Activated naive CD8-positive, alpha-beta T cell (primary cell): ENCODE results near the gene APRT.

ENCODE experiments used
- H3K27ac Mint-ChIP-seq: one replicate; pipeline ENCODE4 v1.8.0; 2021; ENCODE audit warnings: mixed read lengths
- H3K27me3 Mint-ChIP-seq: one replicate; pipeline ENCODE4 v1.8.0; 2021; ENCODE audit warnings: mixed read lengths
- H3K36me3 Mint-ChIP-seq: one replicate; pipeline ENCODE4 v1.8.0; 2021; ENCODE audit warnings: mixed read lengths
- H3K4me1 Mint-ChIP-seq: one replicate; pipeline ENCODE4 v1.8.0; 2021; ENCODE audit warnings: low read depth, mixed read lengths
- H3K4me3 Mint-ChIP-seq: one replicate; pipeline ENCODE4 v1.8.0; 2021; ENCODE audit warnings: mild to moderate bottlenecking, mixed read lengths
- H3K9me3 Mint-ChIP-seq: one replicate; pipeline ENCODE4 v1.8.0; 2021; ENCODE audit warnings: low read depth, mixed read lengths

Gene APRT

DNA sequence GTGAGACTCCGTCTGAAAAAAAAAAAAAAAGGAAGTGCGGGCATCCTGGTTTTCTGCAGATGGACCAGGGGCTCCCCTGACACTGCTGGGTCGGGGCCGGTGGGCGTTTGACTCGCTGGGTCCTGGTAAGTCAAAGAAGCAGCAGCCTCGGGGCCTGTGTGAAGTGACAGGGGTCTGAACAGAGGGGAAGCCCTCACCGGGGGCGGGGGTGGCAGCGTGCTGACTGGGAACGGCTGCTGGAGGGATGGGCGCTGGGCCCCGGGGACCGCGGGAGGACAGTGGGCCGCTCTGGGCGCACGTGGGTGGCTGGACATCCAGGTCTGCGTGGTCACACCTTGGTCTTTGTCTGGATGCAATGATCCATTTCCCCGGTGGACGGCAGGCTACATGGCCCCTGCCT, 36.8 kb upstream of the APRT start:
- Mint-ChIP-seq H3K36me3 (no peaks in the 10 kb centered on the region), H3K27me3 (no peaks in the 10 kb centered on the region), H3K4me1 (peaks cover 2% of the 10 kb centered on the region), H3K4me3 (no peak overlapping the region), H3K27ac (no peak overlapping the region), H3K9me3 (no peaks in the 10 kb centered on the region)

DNA sequence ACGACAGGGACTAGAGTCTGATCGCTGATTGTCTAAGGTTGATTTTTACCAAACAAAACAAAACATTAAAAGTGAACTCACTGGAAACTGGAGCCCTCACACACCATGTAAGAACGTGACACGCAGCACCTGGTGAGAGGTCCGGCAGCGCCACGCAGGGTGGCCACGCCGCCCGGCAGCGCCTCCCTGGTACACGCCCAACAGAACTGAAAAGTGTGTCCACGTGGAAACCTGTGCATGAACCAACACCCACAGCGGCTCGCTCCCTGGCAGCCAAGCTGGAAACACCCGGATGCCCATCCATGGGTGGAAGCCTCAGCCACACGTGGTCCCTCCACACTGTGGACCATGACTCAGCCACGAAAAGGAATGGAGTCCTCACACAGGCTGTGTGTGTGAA, 35.9 kb upstream of the APRT start:
- no peak overlapping the region for H3K4me3 Mint-ChIP-seq
- H3K27ac Mint-ChIP-seq = no peak overlapping the region
- no peaks in the 10 kb centered on the region for H3K9me3 Mint-ChIP-seq
- H3K36me3 Mint-ChIP-seq = no peaks in the 10 kb centered on the region
- H3K27me3 Mint-ChIP-seq = no peaks in the 10 kb centered on the region
- peaks cover 2% of the 10 kb centered on the region for H3K4me1 Mint-ChIP-seq

DNA sequence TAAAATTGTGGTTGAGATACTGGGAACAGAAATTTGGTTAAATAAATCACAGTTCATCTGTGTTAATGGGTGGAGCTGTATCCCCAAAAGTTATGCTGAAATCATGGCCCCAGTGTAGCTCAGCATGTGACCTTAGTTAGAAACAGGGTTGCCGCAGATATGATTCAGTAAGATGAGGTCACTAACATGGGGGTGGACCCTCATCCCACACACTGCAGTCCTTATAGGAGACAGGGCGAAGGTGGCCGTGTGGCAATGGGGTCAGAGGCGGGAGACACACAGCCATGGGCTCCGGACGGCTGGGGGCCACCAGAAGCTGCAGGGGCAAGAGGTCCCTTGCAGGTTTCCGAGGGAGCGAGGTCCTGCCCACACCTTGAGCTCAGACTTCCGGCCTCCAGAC, 34.4 kb upstream of the APRT start:
- Mint-ChIP-seq H3K4me1 (no peaks in the 10 kb centered on the region), H3K27me3 (no peaks in the 10 kb centered on the region), H3K9me3 (no peaks in the 10 kb centered on the region), H3K4me3 (no peak overlapping the region), H3K36me3 (no peaks in the 10 kb centered on the region), H3K27ac (no peak overlapping the region)

DNA sequence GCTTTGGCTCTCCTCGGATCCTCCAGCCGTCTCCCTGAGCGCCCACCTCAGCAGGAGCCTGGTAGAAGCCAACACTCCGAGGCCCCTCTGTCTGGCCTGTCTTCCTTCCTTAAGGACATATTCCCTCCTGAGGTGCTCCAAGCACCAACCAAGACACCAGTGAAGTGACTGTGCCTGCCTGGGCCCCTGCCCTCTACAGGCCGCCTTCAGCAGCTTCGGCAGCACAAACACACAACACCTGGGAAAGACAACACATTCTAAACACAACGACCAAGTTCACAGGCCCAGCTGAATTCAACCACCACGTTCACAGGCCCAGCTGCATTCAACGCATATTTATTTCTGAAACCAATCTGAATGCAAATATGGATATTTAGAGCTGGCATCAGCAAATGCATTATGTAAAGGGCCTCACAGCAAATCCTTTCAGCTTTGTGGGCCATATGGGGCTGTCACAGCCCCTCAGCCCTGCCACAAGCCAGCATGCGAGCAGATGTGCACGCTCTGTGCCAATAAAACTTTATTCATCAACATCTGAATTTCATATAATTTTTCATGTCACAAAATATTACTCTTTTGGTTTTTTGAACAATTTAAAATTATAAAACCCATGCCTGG, 32.8 kb upstream of the APRT start:
- Mint-ChIP-seq H3K4me3 (no peak overlapping the region), H3K4me1 (no peaks in the 10 kb centered on the region), H3K27me3 (no peaks in the 10 kb centered on the region), H3K36me3 (no peaks in the 10 kb centered on the region), H3K9me3 (no peaks in the 10 kb centered on the region), H3K27ac (no peak overlapping the region)

DNA sequence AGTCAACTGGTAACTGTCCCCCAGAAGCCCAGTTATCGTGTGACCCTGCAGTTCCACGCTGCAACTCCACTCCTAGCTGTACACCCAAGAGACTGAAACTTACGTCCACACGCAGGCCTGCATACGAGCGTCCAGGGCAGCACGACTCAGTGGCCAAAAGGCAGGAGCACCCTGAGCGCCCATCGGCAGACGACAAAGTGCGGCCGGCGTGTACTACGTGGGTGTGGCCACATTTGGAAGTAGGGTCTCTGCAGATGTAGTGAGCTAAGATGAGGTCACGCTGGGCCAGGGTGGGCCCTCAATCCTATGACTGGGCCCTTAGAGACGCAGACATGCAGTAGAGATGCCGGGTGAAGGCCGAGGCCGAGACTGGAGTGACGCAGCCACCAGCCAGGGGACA, 31.5 kb upstream of the APRT start:
- H3K27me3 Mint-ChIP-seq = no peaks in the 10 kb centered on the region
- H3K36me3 Mint-ChIP-seq = no peaks in the 10 kb centered on the region
- no peak overlapping the region for H3K4me3 Mint-ChIP-seq
- H3K4me1 Mint-ChIP-seq = no peaks in the 10 kb centered on the region
- no peaks in the 10 kb centered on the region for H3K9me3 Mint-ChIP-seq
- no peak overlapping the region for H3K27ac Mint-ChIP-seq

DNA sequence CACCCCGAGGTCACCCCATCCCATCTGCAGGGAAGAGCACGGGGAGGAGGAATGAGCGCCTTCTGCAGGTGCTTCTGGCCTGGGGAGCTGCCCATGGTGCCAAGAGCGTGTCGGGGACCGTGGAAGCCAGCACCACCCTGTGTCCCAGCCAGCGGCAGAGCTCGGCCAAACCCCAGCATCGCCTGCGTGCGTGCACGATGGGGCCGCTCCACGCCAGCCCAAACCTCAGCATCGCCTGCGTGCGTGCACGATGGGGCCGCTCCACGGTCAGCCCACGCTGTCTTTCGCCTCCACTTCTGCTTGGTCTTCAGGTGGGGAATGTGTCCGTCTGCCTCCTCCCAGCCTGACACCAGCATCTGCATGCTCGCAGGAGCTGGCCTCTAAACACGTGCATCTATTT, 31.1 kb upstream of the APRT start:
- H3K4me1 Mint-ChIP-seq = no peaks in the 10 kb centered on the region
- no peak overlapping the region for H3K27ac Mint-ChIP-seq
- H3K4me3 Mint-ChIP-seq = no peak overlapping the region
- no peaks in the 10 kb centered on the region for H3K36me3 Mint-ChIP-seq
- H3K9me3 Mint-ChIP-seq = no peaks in the 10 kb centered on the region
- H3K27me3 Mint-ChIP-seq = no peaks in the 10 kb centered on the region

DNA sequence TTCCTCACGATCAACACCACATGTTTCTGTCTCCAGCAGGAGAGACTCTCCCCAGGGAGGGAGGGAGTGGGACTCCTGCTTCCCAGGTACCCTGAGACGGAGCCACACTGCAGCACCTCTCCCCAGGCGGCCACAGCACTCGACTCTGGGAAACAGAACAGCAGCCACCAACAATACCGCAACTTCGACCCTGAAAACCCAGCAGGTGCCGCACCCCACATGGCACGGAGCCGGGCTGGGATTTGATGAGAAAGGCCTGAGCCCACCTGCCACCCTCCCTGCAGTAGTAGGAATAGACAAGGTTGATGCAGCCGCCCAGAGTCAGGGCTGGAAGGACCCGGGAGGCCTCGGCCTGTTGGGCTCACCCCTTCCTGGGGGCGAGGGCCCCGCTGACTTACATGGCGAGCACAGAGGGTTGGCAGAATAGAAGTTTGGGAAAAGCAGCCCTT, 30.6 kb upstream of the APRT start:
- Mint-ChIP-seq H3K4me1 (no peaks in the 10 kb centered on the region), H3K27ac (no peak overlapping the region), H3K4me3 (no peak overlapping the region), H3K27me3 (no peaks in the 10 kb centered on the region), H3K36me3 (no peaks in the 10 kb centered on the region), H3K9me3 (no peaks in the 10 kb centered on the region)

DNA sequence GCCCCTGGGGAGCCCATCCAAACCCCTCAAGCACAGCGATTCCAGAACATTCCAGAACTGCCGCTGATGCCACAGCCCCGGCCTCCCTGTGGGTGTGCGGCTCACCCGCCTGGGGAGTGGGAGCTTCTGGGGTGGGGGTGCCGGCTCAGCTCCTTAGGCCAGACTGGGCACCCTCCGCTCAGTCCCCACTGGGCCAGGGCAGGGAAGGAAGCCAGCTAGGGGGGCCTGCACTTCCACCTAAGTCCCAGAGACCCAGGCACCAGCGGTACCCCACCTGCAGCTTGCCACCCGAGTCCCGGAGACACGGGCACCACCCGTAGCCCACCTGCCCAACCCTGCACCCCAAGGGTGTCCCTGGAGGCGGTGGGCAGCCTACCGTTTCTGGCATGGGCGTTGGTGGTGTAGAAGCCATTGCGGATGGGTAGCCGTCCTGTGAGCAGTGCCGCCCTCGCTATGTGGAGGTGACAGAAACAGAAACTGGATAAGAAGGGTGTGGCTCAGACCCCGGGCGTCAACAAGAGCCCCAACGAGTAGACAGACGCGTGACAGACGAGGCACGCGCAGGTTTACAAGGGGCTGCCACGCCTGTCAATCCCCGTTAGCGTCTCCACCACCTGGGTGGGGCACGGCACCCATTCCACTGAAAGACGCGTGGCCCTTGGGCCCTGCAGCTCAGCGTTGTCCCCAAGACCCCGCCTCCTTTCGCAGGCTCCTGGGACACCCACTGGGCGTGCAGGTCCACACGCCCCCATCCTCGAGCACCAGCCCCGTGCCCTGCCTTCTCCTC, 30.0 kb upstream of the APRT start:
- H3K4me3 Mint-ChIP-seq = no peak overlapping the region
- no peaks in the 10 kb centered on the region for H3K27me3 Mint-ChIP-seq
- no peaks in the 10 kb centered on the region for H3K4me1 Mint-ChIP-seq
- H3K36me3 Mint-ChIP-seq = no peaks in the 10 kb centered on the region
- H3K9me3 Mint-ChIP-seq = no peaks in the 10 kb centered on the region
- H3K27ac Mint-ChIP-seq = no peak overlapping the region

DNA sequence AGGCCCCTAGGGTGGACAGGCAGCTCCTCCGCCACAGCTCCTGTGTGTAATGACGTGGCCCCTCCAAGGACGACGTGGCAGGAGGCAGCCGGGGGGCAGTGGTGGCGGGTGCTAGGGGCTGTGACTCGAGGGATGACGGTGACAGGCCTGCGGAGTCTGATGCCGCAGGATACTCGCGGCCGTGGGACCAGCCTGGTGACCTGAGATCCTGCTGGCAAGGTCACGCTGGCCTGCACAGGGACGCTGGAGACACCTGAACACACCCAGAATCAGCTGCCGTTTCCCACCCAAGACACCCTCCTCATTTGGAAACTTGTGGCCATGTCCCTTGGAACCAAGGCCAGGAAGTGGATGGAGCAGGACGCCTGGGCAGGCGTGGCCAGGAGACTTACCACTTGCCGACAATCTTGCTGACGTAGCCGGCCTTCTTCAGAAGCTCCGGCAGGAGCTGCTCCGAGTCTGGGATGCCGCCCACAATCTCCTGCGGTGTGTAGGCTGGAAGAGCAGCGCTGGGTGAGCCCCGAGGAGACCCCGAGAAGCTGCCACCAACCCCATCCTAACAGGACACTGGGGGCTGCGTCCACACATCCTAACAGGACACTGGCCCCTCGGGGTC, 29.0 kb upstream of the APRT start:
- H3K27ac Mint-ChIP-seq = no peak overlapping the region
- H3K36me3 Mint-ChIP-seq = no peaks in the 10 kb centered on the region
- H3K9me3 Mint-ChIP-seq = no peaks in the 10 kb centered on the region

DNA sequence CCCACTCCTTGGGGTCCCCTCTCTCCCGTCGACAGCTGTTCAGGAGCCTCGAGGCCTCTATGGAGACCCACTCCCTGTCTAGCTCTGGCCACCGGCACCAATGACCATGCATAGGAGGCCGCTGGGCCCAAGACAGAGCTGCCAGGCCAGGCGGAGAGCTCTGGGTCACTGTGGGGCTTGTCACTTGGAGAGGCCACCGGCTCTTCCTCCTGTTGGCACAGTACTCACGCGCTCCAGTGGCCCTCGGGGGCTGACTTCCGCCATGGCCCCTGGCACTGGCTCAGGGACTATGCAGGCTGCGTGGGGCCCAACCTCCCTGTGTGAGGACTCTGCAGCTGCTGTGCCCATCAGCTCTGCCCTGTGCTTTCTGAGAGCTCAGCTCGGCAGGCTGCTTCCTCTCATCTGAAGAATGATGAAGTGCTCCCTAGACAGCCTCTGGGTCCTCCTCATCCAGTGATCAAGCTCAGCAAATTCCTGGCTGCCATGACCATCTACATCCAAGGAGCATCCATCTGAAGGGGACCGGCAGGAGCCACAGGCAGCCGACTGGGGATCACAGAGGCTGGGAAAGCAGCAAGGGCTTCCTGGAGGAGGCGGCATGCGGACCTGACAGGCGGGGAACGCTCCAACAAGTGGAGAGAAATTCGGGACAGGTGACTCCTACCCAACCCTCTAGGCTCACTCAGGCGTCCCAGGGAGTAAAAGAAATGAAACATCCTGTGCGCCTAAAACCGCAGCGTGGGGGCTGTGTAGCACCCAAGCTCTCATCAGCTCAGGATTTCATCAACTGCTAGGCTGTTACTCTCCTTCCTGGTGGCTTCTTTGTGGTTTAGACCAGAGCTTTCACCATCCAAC, 28.2 kb upstream of the APRT start:
- no peaks in the 10 kb centered on the region for H3K9me3 Mint-ChIP-seq
- H3K4me1 Mint-ChIP-seq = no peaks in the 10 kb centered on the region
- no peak overlapping the region for H3K4me3 Mint-ChIP-seq
- no peak overlapping the region for H3K27ac Mint-ChIP-seq
- no peaks in the 10 kb centered on the region for H3K27me3 Mint-ChIP-seq
- H3K36me3 Mint-ChIP-seq = no peaks in the 10 kb centered on the region

More for the DNA sequence above, 29.0 kb upstream of the APRT start:
- no peaks in the 10 kb centered on the region for H3K4me1 Mint-ChIP-seq
- no peaks in the 10 kb centered on the region for H3K27me3 Mint-ChIP-seq
- H3K4me3 Mint-ChIP-seq = no peak overlapping the region

DNA sequence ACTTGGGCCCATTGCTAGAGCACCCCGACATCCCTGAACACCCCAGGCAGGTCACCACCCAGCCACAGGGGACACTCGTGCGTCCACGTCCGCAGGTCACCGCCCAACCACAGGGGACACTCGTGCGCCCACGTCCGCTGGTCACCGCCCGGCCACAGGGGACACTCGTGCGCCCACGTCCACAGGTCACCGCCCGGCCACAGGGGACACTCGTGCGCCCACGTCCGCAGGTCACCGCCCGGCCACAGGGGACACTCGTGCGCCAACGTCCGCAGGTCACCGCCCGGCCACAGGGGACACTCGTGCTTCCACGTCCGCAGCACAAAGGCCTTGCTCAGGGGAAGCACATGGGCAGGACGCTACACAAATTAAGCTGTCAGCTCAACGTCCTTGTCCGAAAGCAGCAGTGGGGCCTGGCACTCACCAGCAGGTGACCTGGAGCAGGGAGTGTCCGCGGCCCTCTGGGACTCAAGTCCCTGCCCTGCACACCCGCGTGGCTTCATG, 27.4 kb upstream of the APRT start:
- Mint-ChIP-seq H3K27me3 (no peaks in the 10 kb centered on the region), H3K9me3 (no peaks in the 10 kb centered on the region), H3K4me1 (no peaks in the 10 kb centered on the region), H3K36me3 (no peaks in the 10 kb centered on the region), H3K4me3 (no peak overlapping the region), H3K27ac (no peak overlapping the region)

DNA sequence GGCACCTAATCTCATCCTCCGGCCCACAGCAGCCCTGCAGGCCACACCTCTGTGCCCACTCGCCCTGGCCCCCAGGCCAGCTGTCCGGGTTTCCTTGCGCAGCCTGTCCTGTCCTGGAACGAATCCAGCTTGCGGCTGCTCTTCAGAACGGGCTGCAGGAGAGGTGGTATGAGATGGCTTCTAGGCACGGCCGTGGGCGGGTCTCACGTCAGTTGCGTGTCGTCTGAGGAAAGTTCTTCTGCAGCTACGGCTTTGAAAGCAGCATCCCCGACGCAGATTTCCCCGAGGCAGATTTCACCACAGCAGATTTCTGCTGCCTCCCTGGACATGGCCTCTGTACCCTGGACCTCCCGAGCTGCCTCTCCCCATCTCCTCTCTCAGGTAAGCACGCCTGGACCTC, 26.8 kb upstream of the APRT start:
- H3K9me3 Mint-ChIP-seq = no peaks in the 10 kb centered on the region
- no peaks in the 10 kb centered on the region for H3K4me1 Mint-ChIP-seq
- H3K4me3 Mint-ChIP-seq = no peak overlapping the region
- no peak overlapping the region for H3K27ac Mint-ChIP-seq
- H3K27me3 Mint-ChIP-seq = no peaks in the 10 kb centered on the region
- H3K36me3 Mint-ChIP-seq = no peaks in the 10 kb centered on the region

DNA sequence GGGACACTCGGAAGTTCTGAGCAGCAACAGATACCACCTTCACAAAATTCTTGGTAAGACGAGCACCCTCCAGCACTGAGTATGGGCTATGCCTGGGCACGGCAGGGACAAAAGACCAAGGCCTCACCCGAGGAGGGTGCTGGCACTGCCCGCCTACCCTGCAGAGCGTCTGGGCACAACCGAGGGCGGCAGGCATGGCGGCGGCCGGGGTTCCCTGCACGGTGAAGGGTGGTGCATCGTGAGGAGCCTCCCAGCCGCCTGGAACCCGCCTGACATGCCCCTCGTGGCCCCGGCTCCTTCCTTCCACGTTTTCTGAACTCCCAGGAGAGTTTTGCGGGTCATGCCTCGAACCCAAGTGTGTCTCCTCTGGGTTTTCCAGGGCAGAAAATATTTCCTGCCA, 26.1 kb upstream of the APRT start:
- no peaks in the 10 kb centered on the region for H3K36me3 Mint-ChIP-seq
- no peaks in the 10 kb centered on the region for H3K27me3 Mint-ChIP-seq
- H3K4me1 Mint-ChIP-seq = no peaks in the 10 kb centered on the region
- H3K4me3 Mint-ChIP-seq = no peak overlapping the region
- H3K9me3 Mint-ChIP-seq = no peaks in the 10 kb centered on the region
- no peak overlapping the region for H3K27ac Mint-ChIP-seq

DNA sequence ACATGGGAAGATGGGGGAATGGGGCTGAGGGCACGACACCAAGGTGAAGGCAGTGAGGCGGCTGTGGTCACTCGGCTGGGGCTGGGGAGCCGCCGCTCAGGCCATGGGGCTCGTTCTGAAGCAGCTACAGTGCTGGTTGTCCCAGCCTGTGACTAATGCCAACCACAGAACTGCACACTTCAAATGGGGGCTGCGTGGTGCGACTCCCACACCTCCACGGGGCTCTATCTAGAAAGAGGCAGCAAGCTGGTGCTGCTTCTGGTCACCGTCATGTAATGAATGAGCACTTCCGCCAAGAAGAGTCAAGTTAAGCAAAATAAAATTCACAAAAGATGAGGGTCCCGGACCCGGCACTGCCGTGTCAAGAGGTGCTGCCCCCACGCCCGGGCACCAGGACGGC, 25.1 kb upstream of the APRT start:
- Mint-ChIP-seq H3K4me1 (no peaks in the 10 kb centered on the region), H3K4me3 (no peak overlapping the region), H3K27me3 (no peaks in the 10 kb centered on the region), H3K36me3 (no peaks in the 10 kb centered on the region), H3K27ac (no peak overlapping the region), H3K9me3 (no peaks in the 10 kb centered on the region)

DNA sequence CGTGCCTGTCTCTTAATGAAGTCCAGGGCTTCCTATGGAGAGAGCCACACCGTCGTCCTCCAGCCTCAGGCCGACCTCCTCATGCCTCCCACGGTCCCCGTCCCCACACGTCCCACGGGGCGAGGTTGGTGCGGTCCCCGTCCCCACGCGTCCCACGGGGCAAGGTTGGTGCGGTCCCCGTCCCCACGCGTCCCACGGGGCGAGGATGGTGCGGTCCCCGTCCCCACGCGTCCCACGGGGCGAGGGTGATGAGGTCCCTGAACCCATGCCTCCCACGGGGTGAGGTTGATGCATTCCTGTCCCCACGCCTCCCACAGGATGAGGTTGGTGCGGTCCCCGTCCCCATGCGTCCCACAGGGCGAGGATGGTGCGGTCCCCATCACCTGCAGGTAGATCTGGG, 24.1 kb upstream of the APRT start:
- Mint-ChIP-seq H3K4me1 (no peaks in the 10 kb centered on the region), H3K27me3 (no peaks in the 10 kb centered on the region), H3K36me3 (no peaks in the 10 kb centered on the region), H3K4me3 (no peak overlapping the region), H3K9me3 (no peaks in the 10 kb centered on the region), H3K27ac (no peak overlapping the region)
